Erythroblast (primary cell): ENCODE results near the gene COL9A3.

Experiments used
- GATA1 ChIP-seq: IDR thresholded peaks from 2 replicates; pipeline ENCODE4 v1.6.1; 2011; ENCODE audit warnings: low read depth, mild to moderate bottlenecking, control low read depth, low read length, moderate library complexity
- POLR2A ChIP-seq: IDR thresholded peaks from 2 replicates; pipeline ENCODE4 v1.6.1; 2011; ENCODE audit warnings: mild to moderate bottlenecking, low read length

- TF ChIP-seq POLR2A, result no peak
- TF ChIP-seq GATA1, result no peak
These were observed 40.2 kb downstream of the COL9A3 start for GRCh38 chr20:62856931-62857619.
